T47D (cell line): ENCODE measurements around the gene GADD45B.
A peak's percentile ranks its signal among the peaks of the same experiment; 100 is the strongest.

ENCODE experiments used
- DNase-seq, 2 experiments: peaks; one replicate each; pipeline versions ENCODE4 v3.0.0 to v3.0.0-alpha.2; 2011 to 2012; ENCODE audit warnings: low read depth in 1 of 2, low spot score in 1 of 2
- JUND ChIP-seq: IDR thresholded peaks from 2 replicates; pipeline ENCODE4 v1.6.1; 2012; ENCODE audit warnings: low read depth
- in situ Hi-C: cut with HindIII; loops from 2 replicates; pipeline ENCODE4 v1.10.0; 2016; ENCODE audit warnings: low sequenced_read_pairs, low pct_unique_long_range_greater_than_20kb

GADD45B gene

GRCh38 chr19:2479556-2480194, 3.7 kb downstream of the GADD45B start:
- DNase-seq = no peak
- in situ Hi-C loops = no loop called here
- no peak for TF ChIP-seq JUND

- DNase-seq = no peak
- in situ Hi-C loops = no loop called here
- TF ChIP-seq JUND = no peak
Observed at GRCh38 chr19:2481466-2481865, 5.5 kb downstream of the GADD45B start.

GRCh38 chr19:2482354-2483038, 6.6 kb downstream of the GADD45B start:
- no peak for DNase-seq
- TF ChIP-seq JUND = no peak
- in situ Hi-C loops = no loop called here

- no peak for TF ChIP-seq JUND
- in situ Hi-C loops = no loop called here
- DNase-seq = no peak
Observed at GRCh38 chr19:2483084-2483483, 7.2 kb downstream of the GADD45B start.

- TF ChIP-seq JUND = no peak
- in situ Hi-C loops = no loop called here
- DNase-seq = no peak
Observed at GRCh38 chr19:2483484-2484151, 7.7 kb downstream of the GADD45B start.

- in situ Hi-C loops = no loop called here
- TF ChIP-seq JUND = no peak
- peak in 1 of 2 experiments; percentile 54 for DNase-seq
Observed at GRCh38 chr19:2484178-2484937, 8.4 kb downstream of the GADD45B start.

- no peak for TF ChIP-seq JUND
- in situ Hi-C loops = no loop called here
- no peak for DNase-seq
Observed at GRCh38 chr19:2485428-2485827, 9.5 kb downstream of the GADD45B start.

- DNase-seq = no peak
- in situ Hi-C loops = no loop called here
- TF ChIP-seq JUND = no peak
Observed at GRCh38 chr19:2487090-2487489, 11.2 kb downstream of the GADD45B start.

- in situ Hi-C loops = no loop called here
- TF ChIP-seq JUND = no peak
- no peak for DNase-seq
Observed at GRCh38 chr19:2487842-2488241, 11.9 kb downstream of the GADD45B start.

- no peak for DNase-seq
- no peak for TF ChIP-seq JUND
- in situ Hi-C loops = no loop called here
Observed at GRCh38 chr19:2488405-2488941, 12.5 kb downstream of the GADD45B start.

- in situ Hi-C loops = no loop called here
- no peak for TF ChIP-seq JUND
Observed at GRCh38 chr19:2488942-2489731, 13.2 kb downstream of the GADD45B start.

GRCh38 chr19:2490659-2491058, 14.7 kb downstream of the GADD45B start:
- in situ Hi-C loops = no loop called here
- TF ChIP-seq JUND = no peak
- no peak for DNase-seq

More at GRCh38 chr19:2488942-2489731, 13.2 kb downstream of the GADD45B start:
- DNase-seq = peak; percentile 69 to 79
